ENCODE results near the gene TRPM8. TPM values are rescaled to one million over a fixed set of nuclear protein-coding genes. Genes with fewer than 3 reads are reported as not detected.
"Not testable (repeated sequence)": the region's sequence is repeated elsewhere in the genome, so short reads cannot be mapped to it uniquely, and the experiment has no call there.

TRPM8 gene
- total RNA-seq, 1 donor from 2014 or later, result not detected

GRCh38 chr2:233892793-233893192, 24.4 kb upstream of the TRPM8 start:
- Histone ChIP-seq H3K4me3 (no peak overlapping the region), H3K4me1 (no peaks in the 10 kb centered on the region), H3K36me3 (no peaks in the 10 kb centered on the region), H3K27ac (no peak overlapping the region), H3K27me3 (no peaks in the 10 kb centered on the region), H3K9me3 (no peaks in the 10 kb centered on the region)
- no peak for DNase-seq (ENCODE audit: extremely low spot score in 2 of 2)
- intact Hi-C loops (cut with DNase I), result no loop called here
- TF ChIP-seq CTCF (IDR thresholded peaks at IDR 0.05) (no peak), POLR2A (IDR thresholded peaks at IDR 0.05) (no peak), POLR2AphosphoS5 (IDR thresholded peaks at IDR 0.05; ENCODE audit: insufficient read depth in 1 of 2, low read depth in 1 of 2) (no peak)

GRCh38 chr2:233896253-233896652, 20.9 kb upstream of the TRPM8 start:
- H3K4me1 ChIP-seq; H3K27ac ChIP-seq; DNase-seq (ENCODE audit: extremely low spot score in 2 of 2); H3K27me3 ChIP-seq; H3K9me3 ChIP-seq; H3K4me3 ChIP-seq; H3K36me3 ChIP-seq; intact Hi-C loops (cut with DNase I): not testable (repeated sequence)

- H3K27me3 ChIP-seq, result no peaks in the 10 kb centered on the region
- TF ChIP-seq POLR2AphosphoS5 (IDR thresholded peaks at IDR 0.05; ENCODE audit: insufficient read depth in 1 of 2, low read depth in 1 of 2) (no peak), POLR2A (IDR thresholded peaks at IDR 0.05) (no peak), CTCF (IDR thresholded peaks at IDR 0.05) (no peak)
- no peaks in the 10 kb centered on the region for H3K4me1 ChIP-seq
- no peaks in the 10 kb centered on the region for H3K36me3 ChIP-seq
- intact Hi-C loops (cut with DNase I), result no loop called here
- DNase-seq (ENCODE audit: extremely low spot score in 2 of 2), result no peak
- no peak overlapping the region for H3K27ac ChIP-seq
- no peaks in the 10 kb centered on the region for H3K9me3 ChIP-seq
- H3K4me3 ChIP-seq, result no peak overlapping the region
Observed at GRCh38 chr2:233901367-233901766, 15.8 kb upstream of the TRPM8 start.

- intact Hi-C loops (cut with DNase I), result no loop called here
- H3K4me1 ChIP-seq, result no peaks in the 10 kb centered on the region
Observed at GRCh38 chr2:233901884-233902283, 15.3 kb upstream of the TRPM8 start.

GRCh38 chr2:233905945-233906344, 11.2 kb upstream of the TRPM8 start:
- Histone ChIP-seq H3K36me3 (no peaks in the 10 kb centered on the region), H3K4me3 (no peak overlapping the region), H3K27ac (no peak overlapping the region), H3K4me1 (no peaks in the 10 kb centered on the region), H3K9me3 (no peaks in the 10 kb centered on the region), H3K27me3 (no peaks in the 10 kb centered on the region)
- DNase-seq (ENCODE audit: extremely low spot score in 2 of 2), result no peak
- TF ChIP-seq POLR2A (IDR thresholded peaks at IDR 0.05) (no peak), CTCF (IDR thresholded peaks at IDR 0.05) (no peak), POLR2AphosphoS5 (IDR thresholded peaks at IDR 0.05; ENCODE audit: insufficient read depth in 1 of 2, low read depth in 1 of 2) (no peak)
- intact Hi-C loops (cut with DNase I), result no loop called here

More at GRCh38 chr2:233901884-233902283, 15.3 kb upstream of the TRPM8 start:
- no peak overlapping the region for H3K4me3 ChIP-seq
- no peaks in the 10 kb centered on the region for H3K27me3 ChIP-seq
- no peak overlapping the region for H3K27ac ChIP-seq
- no peaks in the 10 kb centered on the region for H3K36me3 ChIP-seq
- H3K9me3 ChIP-seq, result no peaks in the 10 kb centered on the region
- no peak for DNase-seq (ENCODE audit: extremely low spot score in 2 of 2)
- TF ChIP-seq CTCF (IDR thresholded peaks at IDR 0.05) (no peak), POLR2A (IDR thresholded peaks at IDR 0.05) (no peak), POLR2AphosphoS5 (IDR thresholded peaks at IDR 0.05; ENCODE audit: insufficient read depth in 1 of 2, low read depth in 1 of 2) (no peak)

- Histone ChIP-seq H3K27ac (no peak overlapping the region), H3K9me3 (no peaks in the 10 kb centered on the region), H3K4me3 (no peak overlapping the region), H3K4me1 (no peaks in the 10 kb centered on the region), H3K36me3 (no peaks in the 10 kb centered on the region), H3K27me3 (no peaks in the 10 kb centered on the region)
- intact Hi-C loops (cut with DNase I), result no loop called here
- DNase-seq (ENCODE audit: extremely low spot score in 2 of 2), result no peak
- no peak for TF ChIP-seq POLR2A (IDR thresholded peaks at IDR 0.05)
- TF ChIP-seq POLR2AphosphoS5 (IDR thresholded peaks at IDR 0.05; ENCODE audit: insufficient read depth in 1 of 2, low read depth in 1 of 2), result no peak
- TF ChIP-seq CTCF (IDR thresholded peaks at IDR 0.05), result no peak
Observed at GRCh38 chr2:233907627-233908026, 9.5 kb upstream of the TRPM8 start.
